GM12878 (cell line): ENCODE measurements around the gene BBX. TPM values are rescaled to one million over a fixed set of nuclear protein-coding genes. Genes with fewer than 3 reads are reported as not detected.

ENCODE experiments used
- ATAC-seq: fragments of 200-7000 bp; cut with Tn5 transposase; 3 replicates; pipeline ENCODE4 v1.9.1; 2020; ENCODE audit warnings: mild to moderate bottlenecking, moderate library complexity
- BruUV-seq: library from RNA; stranded (reverse); fragments of 400-500 nt; replicated peaks from 2 replicates; lab custom pipeline; 2021; lab: Mats Ljungman, UMichigan
- CTCF ChIA-PET: fragments of 300-600 bp; sonication (Branson Sonifier 250); formaldehyde crosslinking; extraction: SDS; loops from one replicate; lab custom pipeline; 2021; ENCODE audit warnings: inconsistent platforms; lab: Yijun Ruan, JAX
- POLR2A ChIA-PET: fragments of 350-600 bp; formaldehyde crosslinking; extraction: SDS; loops from one replicate; lab custom pipeline; 2021; ENCODE audit warnings: inconsistent platforms; lab: Charles Lee
- RAD21 ChIA-PET: fragments of 300-600 bp; sonication (Branson Sonifier 250); formaldehyde crosslinking; loops from one replicate; lab custom pipeline; 2023; ENCODE audit warnings: antibody characterized with exemption; ENCODE audit not compliant: unreplicated experiment; lab: Charles Lee
- SMC1A ChIA-PET: fragments of 300-600 bp; sonication (Branson Sonifier 250); formaldehyde crosslinking; loops from one replicate; lab custom pipeline; 2023; ENCODE audit not compliant: unreplicated experiment, uncharacterized antibody; lab: Charles Lee
- DNase-seq: peaks from one replicate; pipeline ENCODE4 v3.0.0-alpha.2; 2011; ENCODE audit warnings: low read depth, low spot score
- FAIRE-seq: peaks from 3 replicates; lab custom pipeline; 2011; peaks lifted over from hg19 to GRCh38; lab: Jason Lieb, UNC
- H2AFZ ChIP-seq: 2 replicates; pipeline ENCODE4 v1.6.0; 2011; ENCODE audit warnings: low read depth, low read length, control low read depth; ENCODE audit not compliant: control insufficient read depth
- H3K27ac ChIP-seq: 2 replicates; pipeline ENCODE4 v1.5.1; 2011; ENCODE audit warnings: control low read depth; ENCODE audit not compliant: control insufficient read depth, insufficient read depth
- H3K27me3 ChIP-seq, 2 experiments: replicated peaks in 1 of 2; 2 replicates each; pipeline versions ENCODE4 v1.6.0 to v1.6.1; 2011; ENCODE audit warnings: low read length in 1 of 2; ENCODE audit not compliant: control insufficient read depth in 2 of 2, insufficient read depth in 2 of 2
- H3K36me3 ChIP-seq, 2 experiments: 2 replicates each; pipeline ENCODE4 v1.5.1; 2011; ENCODE audit warnings: low read length in 1 of 2; ENCODE audit not compliant: control insufficient read depth in 2 of 2, insufficient read depth in 2 of 2
- H3K4me1 ChIP-seq: 2 replicates; pipeline ENCODE4 v1.6.1; 2011; ENCODE audit warnings: mild to moderate bottlenecking, low read length, moderate library complexity, mixed read lengths; ENCODE audit not compliant: control insufficient read depth, insufficient read depth
- H3K4me2 ChIP-seq: 2 replicates; pipeline ENCODE4 v1.6.0; 2011; ENCODE audit warnings: control low read depth; ENCODE audit not compliant: control insufficient read depth, insufficient read depth
- H3K4me3 ChIP-seq: fragments of 200-600 bp; sonication (generic); 2 replicates; pipeline ENCODE4 v1.5.1; 2016
- H3K79me2 ChIP-seq: 2 replicates; pipeline ENCODE4 v1.6.0; 2011; ENCODE audit warnings: low read length; ENCODE audit not compliant: control insufficient read depth, insufficient read depth
- H3K9ac ChIP-seq: 2 replicates; pipeline ENCODE4 v1.8.0; 2011; ENCODE audit warnings: low read length, control low read depth, mixed read lengths; ENCODE audit not compliant: control insufficient read depth, insufficient read depth
- H3K9me3 ChIP-seq: replicated peaks from 3 replicates; pipeline ENCODE4 v1.5.1; 2011; ENCODE audit warnings: mild to moderate bottlenecking, low read length; ENCODE audit not compliant: control insufficient read depth, insufficient read depth
- H4K20me1 ChIP-seq: 2 replicates; pipeline ENCODE4 v1.6.0; 2011; ENCODE audit not compliant: control insufficient read depth, insufficient read depth
- ATF2 ChIP-seq: IDR thresholded peaks from 2 replicates; pipeline ENCODE4 v1.6.1; 2012; ENCODE audit warnings: low read length, inconsistent platforms
- BMI1 ChIP-seq: fragments of 450-650 bp; IDR thresholded peaks from 2 replicates; pipeline ENCODE4 v1.6.1; 2016; ENCODE audit warnings: mild to moderate bottlenecking, moderate library complexity, borderline replicate concordance
- CBX3 ChIP-seq: fragments of 200-600 bp; sonication (generic); IDR thresholded peaks from 2 replicates; pipeline ENCODE4 v1.6.1; 2016; ENCODE audit warnings: low read depth, borderline replicate concordance
- CHD2 ChIP-seq: IDR thresholded peaks from 2 replicates; pipeline ENCODE4 v1.6.1; 2011; ENCODE audit warnings: low read depth, low read length, improper control_type of control experiment, borderline replicate concordance
- EED ChIP-seq: sonication (generic); IDR thresholded peaks from 2 replicates; pipeline ENCODE4 v1.6.1; 2016; ENCODE audit warnings: antibody characterized with exemption, low read depth
- FOXK2 ChIP-seq: fragments of 450-650 bp; IDR thresholded peaks from 2 replicates; pipeline ENCODE4 v1.6.1; 2017; ENCODE audit warnings: mild to moderate bottlenecking, moderate library complexity
- IKZF2 ChIP-seq, 2 experiments: fragments of 450-650 bp; IDR thresholded peaks; 2 replicates each; pipeline ENCODE4 v1.6.1; 2017; ENCODE audit warnings: mild to moderate bottlenecking in 2 of 2, moderate library complexity in 2 of 2
- NFYB ChIP-seq: IDR thresholded peaks from 2 replicates; pipeline ENCODE4 v1.6.1; 2011; ENCODE audit warnings: low read depth, mild to moderate bottlenecking, low read length, improper control_type of control experiment, moderate library complexity; ENCODE audit not compliant: insufficient read depth
- NR2C2 ChIP-seq: IDR thresholded peaks from 2 replicates; pipeline ENCODE4 v1.6.1; 2011; ENCODE audit warnings: borderline replicate concordance, low read depth; ENCODE audit not compliant: control insufficient read depth, insufficient read length
- PRDM15 ChIP-seq: fragments of 450-650 bp; formaldehyde crosslinking; IDR thresholded peaks from 2 replicates; pipeline ENCODE4 v1.4.0; 2020; ENCODE audit warnings: mild to moderate bottlenecking, moderate library complexity
- RB1 ChIP-seq: fragments of 450-650 bp; formaldehyde crosslinking; IDR thresholded peaks from 2 replicates; pipeline ENCODE4 v1.6.1; 2017; ENCODE audit warnings: mild to moderate bottlenecking, borderline replicate concordance
- WGBS: methylation state at CpG from one replicate; pipeline ENCODE4 v1.1.6; 2016; ENCODE audit warnings: low lambda C conversion rate; ENCODE audit not compliant: insufficient replicate concordance, insufficient coverage; ENCODE audit errors: missing lambda C conversion rate; 5-methylcytosine and 5-hydroxymethylcytosine counted together
- in situ Hi-C: fragments of 300-500 bp; cut with MboI; formaldehyde crosslinking; loops from 9 replicates; pipeline ENCODE4 v1.14.3; 2018; ENCODE audit warnings: mixed read lengths
- intact Hi-C: fragments of 100-400 bp; cut with micrococcal nuclease; formaldehyde crosslinking; loops from one replicate; pipeline ENCODE4 v1.14.2; 2022; ENCODE audit not compliant: unreplicated experiment
- polyA plus RNA-seq, 11 experiments: library from polyadenylated mRNA; depleted of rRNA in 4 of 11; unstranded in 6 of 11; stranded (reverse) in 5 of 11; fragments of >200 nt; fragmentation: Nextera tagmentation in 4 of 11; fragmentation: Illumina TruSeq in 1 of 11; extraction: Ambion mirVana in 4 of 11; extraction: Trizol in 1 of 11; gene quantifications; 1 replicate in 1 of 11; 2 replicates in 10 of 11; pipeline versions ENCODE4 v1.2.1 to v1.2.3, GENCODE V29; 2011 to 2016; ENCODE audit warnings: inconsistent platforms in 2 of 11, missing spikeins in 2 of 11, low read depth in 1 of 11
- total RNA-seq, 4 experiments: library from RNA; depleted of rRNA in 3 of 4; stranded (reverse); fragments of >200 nt in 3 of 4; fragmentation: Illumina TruSeq in 1 of 4; extraction: Trizol in 1 of 4; gene quantifications; 2 replicates each; pipeline versions ENCODE4 v1.2.1 to v1.2.3, GENCODE V29; 2013 to 2021

Gene BBX
- total and polyA plus RNA-seq, 10 of the 15 experiments (the other 5 are each of a cell fraction or from before 2014, with no cell fraction given): 13.3 to 38.5 (median 32.0) TPM

GRCh38 chr3:107756649-107757048 is 233.9 kb downstream of the BBX start:
- no peaks in the 10 kb centered on the region for H4K20me1 ChIP-seq
- TF ChIP-seq IKZF2 (IDR thresholded peaks at IDR 0.05) (no peak), RB1 (no peak), NFYB (no peak), CBX3 (no peak), PRDM15 (CRISPR knock-in tag) (no peak), EED (no peak), FOXK2 (no peak), CHD2 (no peak), NR2C2 (no peak), BMI1 (no peak), ATF2 (no peak)
- SMC1A ChIA-PET: interaction anchor here (0.8 to 1.9 kb wide), 5 partner anchors 12 to 96 kb away, joined by 3 to 8 read pairs (median 4); no protein-coding TSS in a partner anchor
- no peak overlapping the region for H3K27ac ChIP-seq
- no peaks in the 10 kb centered on the region for H3K79me2 ChIP-seq
- no TSS peak for BruUV-seq
- RAD21 ChIA-PET: no interaction called here
- intact Hi-C loops (no loop called here), in situ Hi-C loops (loop anchor here (10.0 kb wide), 1 partner anchor 522 kb away; no protein-coding TSS in a partner anchor)
- no peak overlapping the region for H2AFZ ChIP-seq
- H3K27me3 ChIP-seq: no peaks in the 10 kb centered on the region
- DNase-seq: no peak
- no peak overlapping the region for H3K4me3 ChIP-seq
- H3K4me2 ChIP-seq: no peak overlapping the region
- no peaks in the 10 kb centered on the region for H3K4me1 ChIP-seq
- no peak for FAIRE-seq
- POLR2A ChIA-PET: interaction anchor here (1.0 kb wide), 1 partner anchor 52 kb away, joined by 3 read pairs; no protein-coding TSS in a partner anchor
- H3K9ac ChIP-seq: no peak overlapping the region
- no peaks in the 10 kb centered on the region for H3K9me3 ChIP-seq
- 98% methylated on average over 2 of the region's 2 CpGs for WGBS
- no peaks in the 10 kb centered on the region for H3K36me3 ChIP-seq
- CTCF ChIA-PET: interaction anchor here (0.9 to 1.9 kb wide), 8 partner anchors 9 to 182 kb away, joined by 3 to 6 read pairs (median 4); no protein-coding TSS in a partner anchor
- no peak for ATAC-seq
